ENCODE measurements around the gene UTP15.

- TF ChIP-seq CTCF (IDR thresholded peaks at IDR 0.05) = no peak
- no peak for TF ChIP-seq POLR2A (IDR thresholded peaks at IDR 0.05)
Measured at GRCh38 chr5:73617510-73618279, 52.2 kb downstream of the UTP15 start.

All from heart left ventricle (tissue), 13 donors.